Pons (tissue), 1 donor: ENCODE data around the gene PAX9.

Source experiments
- DNase-seq: peaks from one replicate; pipeline ENCODE4 v3.0.0-alpha.2; 2016; ENCODE audit warnings: low spot score

PAX9 gene

GRCh38 chr14:36655963-36656686, 5.5 kb upstream of the PAX9 start:
- DNase-seq = no peak

GRCh38 chr14:36656687-36657398, 4.8 kb upstream of the PAX9 start:
- DNase-seq = no peak

- no peak for DNase-seq
These were observed 4.1 kb upstream of the PAX9 start for GRCh38 chr14:36657399-36658122.

- no peak for DNase-seq
These were observed 3.3 kb upstream of the PAX9 start for GRCh38 chr14:36658123-36659009.

GRCh38 chr14:36659010-36659821, 2.4 kb upstream of the PAX9 start:
- DNase-seq = no peak

GRCh38 chr14:36659822-36660735, 1.6 kb upstream of the PAX9 start:
- DNase-seq = no peak

GRCh38 chr14:36660736-36661505, 739 bp upstream of the PAX9 start:
- DNase-seq = no peak

GRCh38 chr14:36662258-36662542, 540 bp downstream of the PAX9 start:
- no peak for DNase-seq

GRCh38 chr14:36662543-36663403, 1.1 kb downstream of the PAX9 start:
- DNase-seq = no peak

GRCh38 chr14:36663404-36664321, 2.0 kb downstream of the PAX9 start:
- DNase-seq = no peak

- DNase-seq = no peak
These were observed 2.9 kb downstream of the PAX9 start for GRCh38 chr14:36664322-36665193.

GRCh38 chr14:36665887-36666415, 4.3 kb downstream of the PAX9 start:
- DNase-seq = no peak

GRCh38 chr14:36666416-36667206, 5.0 kb downstream of the PAX9 start:
- no peak for DNase-seq

- DNase-seq = no peak
These were observed 6.0 kb downstream of the PAX9 start for GRCh38 chr14:36667679-36668078.

- DNase-seq = no peak
These were observed 9.5 kb downstream of the PAX9 start for GRCh38 chr14:36671149-36671548.
